GM12874 (cell line): ENCODE measurements around the gene ELMO1.

Experiments used
- TF ChIP-seq, protein P1 (sequence below): IDR thresholded peaks from 2 replicates; pipeline ENCODE4 v1.5.1; 2011; ENCODE audit warnings: low read depth, mild to moderate bottlenecking, control low read depth, low read length, moderate library complexity; ENCODE audit not compliant: insufficient read depth

The ELMO1 gene

DNA sequence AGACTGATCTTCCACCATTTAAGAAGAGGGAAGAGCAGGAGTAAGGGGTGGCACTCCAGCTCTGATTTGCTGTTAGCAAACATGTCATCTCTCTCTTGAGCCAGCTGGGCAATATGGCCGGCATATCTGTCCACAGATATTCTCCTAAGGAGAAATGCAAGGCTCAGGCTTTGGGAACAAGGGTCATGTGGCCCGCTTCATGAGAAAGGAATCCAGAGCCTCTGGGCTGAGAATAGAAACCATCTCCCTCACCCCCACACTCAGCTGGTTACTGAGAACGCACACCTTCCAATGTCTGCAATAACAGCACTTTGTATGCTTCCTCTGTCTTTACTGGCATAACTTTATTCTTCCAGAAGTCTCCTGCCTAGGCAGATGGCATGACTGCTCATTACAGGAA is 171.2 kb downstream of the ELMO1 start:
- TF ChIP-seq, protein P1, sequence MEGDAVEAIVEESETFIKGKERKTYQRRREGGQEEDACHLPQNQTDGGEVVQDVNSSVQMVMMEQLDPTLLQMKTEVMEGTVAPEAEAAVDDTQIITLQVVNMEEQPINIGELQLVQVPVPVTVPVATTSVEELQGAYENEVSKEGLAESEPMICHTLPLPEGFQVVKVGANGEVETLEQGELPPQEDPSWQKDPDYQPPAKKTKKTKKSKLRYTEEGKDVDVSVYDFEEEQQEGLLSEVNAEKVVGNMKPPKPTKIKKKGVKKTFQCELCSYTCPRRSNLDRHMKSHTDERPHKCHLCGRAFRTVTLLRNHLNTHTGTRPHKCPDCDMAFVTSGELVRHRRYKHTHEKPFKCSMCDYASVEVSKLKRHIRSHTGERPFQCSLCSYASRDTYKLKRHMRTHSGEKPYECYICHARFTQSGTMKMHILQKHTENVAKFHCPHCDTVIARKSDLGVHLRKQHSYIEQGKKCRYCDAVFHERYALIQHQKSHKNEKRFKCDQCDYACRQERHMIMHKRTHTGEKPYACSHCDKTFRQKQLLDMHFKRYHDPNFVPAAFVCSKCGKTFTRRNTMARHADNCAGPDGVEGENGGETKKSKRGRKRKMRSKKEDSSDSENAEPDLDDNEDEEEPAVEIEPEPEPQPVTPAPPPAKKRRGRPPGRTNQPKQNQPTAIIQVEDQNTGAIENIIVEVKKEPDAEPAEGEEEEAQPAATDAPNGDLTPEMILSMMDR, result no peak

DNA sequence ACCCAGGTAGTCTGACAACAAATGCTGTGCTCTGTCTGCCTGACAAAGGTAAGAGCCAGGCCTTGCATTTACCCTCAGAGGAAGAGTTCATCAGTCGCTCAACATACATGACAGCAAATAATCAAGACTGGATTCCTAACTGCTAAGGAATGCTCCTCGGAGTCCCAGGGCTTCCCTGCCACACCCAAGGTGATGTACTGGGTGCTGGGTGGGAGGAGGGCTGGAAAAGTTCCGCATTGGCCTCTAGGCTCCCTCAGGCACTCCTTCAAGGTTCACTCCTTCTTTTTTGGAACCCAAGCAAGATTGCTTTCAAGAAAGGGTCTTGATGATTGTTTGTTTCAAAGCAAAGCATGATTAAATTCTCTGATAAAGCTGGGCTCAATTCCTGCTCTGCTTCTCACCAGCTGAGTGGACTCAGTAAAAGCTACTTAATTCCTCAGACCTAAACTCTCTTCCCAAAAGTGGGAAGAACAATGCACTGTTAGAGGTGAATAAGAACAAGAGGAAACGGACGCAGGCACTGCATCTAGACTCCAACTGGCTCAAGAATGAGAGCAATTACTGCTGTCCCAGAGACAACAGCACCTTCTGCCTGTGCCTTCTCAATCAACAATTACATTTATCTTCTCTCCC is 173.5 kb downstream of the ELMO1 start:
- TF ChIP-seq, protein P1, result no peak

DNA sequence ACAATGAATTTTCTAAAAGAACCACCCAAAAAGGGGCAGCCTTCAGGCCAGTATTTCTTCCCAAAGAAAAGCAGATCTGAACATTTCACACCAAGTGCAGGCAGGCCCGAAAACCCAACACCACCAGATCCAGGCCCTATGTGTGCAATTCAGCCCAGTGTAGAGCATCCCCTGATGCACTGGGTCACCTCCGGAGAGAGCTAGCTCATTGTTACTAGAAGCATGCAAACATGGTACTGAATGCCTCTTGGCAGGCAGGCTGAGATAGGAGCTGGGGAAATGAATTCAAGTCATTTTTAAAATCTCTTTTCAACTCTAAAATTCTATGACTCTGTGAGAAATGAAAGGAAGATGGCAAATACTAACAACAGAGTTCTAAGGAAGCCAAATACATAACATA is 174.8 kb downstream of the ELMO1 start:
- TF ChIP-seq, protein P1, result no peak

DNA sequence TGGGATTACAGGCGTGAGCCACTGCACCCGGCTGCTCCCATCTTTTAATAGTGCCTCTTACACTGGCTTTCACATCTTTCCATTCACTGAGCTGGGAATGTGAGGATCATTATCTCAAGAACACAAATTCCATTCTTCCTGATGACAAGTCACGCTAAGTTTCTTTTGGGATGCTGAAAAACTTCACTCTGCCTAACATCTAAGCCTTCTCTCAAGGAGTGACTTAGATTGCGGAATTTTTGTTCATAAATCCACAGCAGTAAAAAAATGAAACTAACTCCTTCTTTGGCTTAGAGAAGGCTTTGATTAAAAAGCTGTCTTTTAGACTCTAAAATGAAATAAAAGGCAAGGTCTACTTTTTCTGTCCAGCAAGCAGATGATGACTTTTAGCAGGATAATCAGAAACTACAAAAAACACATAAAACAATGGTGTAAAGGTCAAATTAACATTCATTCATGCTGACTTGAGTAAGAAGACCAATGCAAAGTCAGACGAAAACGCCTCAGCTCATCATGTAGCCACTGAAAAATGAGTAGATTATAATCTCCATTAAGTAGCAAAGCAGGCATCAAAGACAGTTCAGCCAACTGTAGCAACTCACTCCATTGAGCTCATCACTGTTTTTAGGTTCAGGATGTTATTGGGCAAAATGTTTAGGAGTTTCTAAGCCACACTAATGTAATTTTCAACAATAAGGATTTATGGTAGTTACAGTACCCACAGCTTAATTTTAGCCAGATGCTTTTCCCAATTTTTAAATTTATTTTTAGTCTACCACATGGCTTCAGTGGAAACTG is 178.8 kb downstream of the ELMO1 start:
- TF ChIP-seq, protein P1, result no peak

DNA sequence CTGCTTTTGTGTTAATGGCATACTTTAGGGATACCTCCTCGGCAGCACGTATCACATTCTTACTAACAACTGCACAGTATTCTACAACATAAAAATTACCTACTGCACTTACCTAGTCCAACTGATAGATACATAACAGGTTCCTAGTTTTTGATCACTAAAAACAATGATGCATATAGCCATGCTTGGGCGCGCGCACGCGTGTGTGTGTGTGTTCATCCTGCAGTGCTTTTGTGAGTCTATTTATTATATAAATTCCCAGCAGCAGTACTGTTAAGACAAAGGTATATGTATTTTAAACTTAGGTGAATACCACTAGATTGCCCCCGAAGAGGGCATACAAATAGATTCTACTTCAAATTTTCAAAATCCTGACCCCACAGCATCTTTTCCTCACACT is 181.4 kb downstream of the ELMO1 start:
- TF ChIP-seq, protein P1, result no peak

DNA sequence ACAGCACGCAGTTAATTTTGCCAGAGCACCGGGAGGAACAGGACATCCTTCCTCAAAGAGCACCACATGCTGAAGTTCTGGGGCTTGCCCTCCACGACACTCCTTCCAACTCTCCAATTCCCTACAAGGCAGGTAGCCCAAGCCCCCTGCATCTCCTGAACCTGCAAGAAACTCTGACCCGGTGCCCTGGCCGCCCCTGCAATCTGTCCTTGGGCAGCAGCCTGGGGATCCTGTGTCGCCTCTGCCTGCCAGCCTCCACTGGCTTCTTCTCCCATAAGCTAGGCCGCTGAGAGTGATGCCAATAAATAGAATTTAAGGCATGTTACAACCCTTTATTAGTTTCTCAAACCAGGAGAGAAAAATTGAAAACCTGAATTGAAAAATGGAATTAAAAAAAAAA is 182.8 kb downstream of the ELMO1 start:
- TF ChIP-seq, protein P1, result no peak

DNA sequence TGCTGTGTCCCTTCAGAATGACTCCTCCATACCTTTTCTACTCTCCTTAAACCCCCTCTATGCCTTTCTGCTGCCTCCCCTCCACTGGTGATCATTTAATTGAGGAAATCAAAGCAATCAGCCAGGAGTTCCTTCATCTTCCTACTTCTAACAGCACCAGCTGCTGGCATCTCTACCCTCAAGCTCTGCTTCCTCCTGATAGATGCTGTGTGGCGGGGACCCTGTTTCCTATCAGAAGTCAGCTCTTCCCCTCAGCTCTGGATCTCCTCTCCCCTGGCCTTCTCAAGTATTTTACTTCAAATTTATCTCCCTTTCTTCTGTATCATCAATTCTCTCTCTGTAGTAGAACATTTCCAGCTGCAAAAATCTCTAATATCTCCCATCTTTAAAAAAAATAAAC is 183.7 kb downstream of the ELMO1 start:
- TF ChIP-seq, protein P1, result no peak
